Brain pericyte (primary cell): ENCODE data around the gene UBE3C.

ENCODE experiments used
- DNase-seq: peaks from one replicate; pipeline ENCODE4 v3.0.0-alpha.2; 2012; ENCODE audit warnings: low read depth, low spot score

UBE3C gene

GRCh38 chr7:157291404-157292080, 152.8 kb downstream of the UBE3C start:
- DNase-seq: no peak

GRCh38 chr7:157292258-157292657, 153.5 kb downstream of the UBE3C start:
- DNase-seq: no peak

- DNase-seq: no peak
These were observed 154.2 kb downstream of the UBE3C start for GRCh38 chr7:157292770-157293412.

GRCh38 chr7:157293413-157293788, 154.7 kb downstream of the UBE3C start:
- DNase-seq: no peak

GRCh38 chr7:157294773-157295172, 156.0 kb downstream of the UBE3C start:
- no peak for DNase-seq

GRCh38 chr7:157295338-157295737, 156.6 kb downstream of the UBE3C start:
- DNase-seq: no peak

GRCh38 chr7:157297185-157297584, 158.5 kb downstream of the UBE3C start:
- DNase-seq: no peak

GRCh38 chr7:157299317-157299612, 160.5 kb downstream of the UBE3C start:
- DNase-seq: no peak

- DNase-seq: no peak
These were observed 161.1 kb downstream of the UBE3C start for GRCh38 chr7:157299613-157300368.

GRCh38 chr7:157300369-157300825, 161.7 kb downstream of the UBE3C start:
- DNase-seq: no peak

GRCh38 chr7:157301610-157302120, 162.9 kb downstream of the UBE3C start:
- DNase-seq: no peak

GRCh38 chr7:157306846-157307838, 168.4 kb downstream of the UBE3C start:
- no peak for DNase-seq

- DNase-seq: no peak
These were observed 171.4 kb downstream of the UBE3C start for GRCh38 chr7:157309988-157310668.

- DNase-seq: no peak
These were observed 172.0 kb downstream of the UBE3C start for GRCh38 chr7:157310676-157311185.

GRCh38 chr7:157312941-157313340, 174.2 kb downstream of the UBE3C start:
- DNase-seq: no peak

- DNase-seq: no peak
These were observed 174.9 kb downstream of the UBE3C start for GRCh38 chr7:157313645-157314044.

- DNase-seq: no peak
These were observed 179.4 kb downstream of the UBE3C start for GRCh38 chr7:157318015-157318706.
